Colon (tissue), 2 donors: Measurements from ENCODE around the gene DSPP.

ENCODE experiments used
- FAIRE-seq: peaks from 2 replicates; lab custom pipeline; 2012; peaks lifted over from hg19 to GRCh38; lab: Jason Lieb, UNC
- donor health status: control.
- donor health status: control.

The DSPP gene

GRCh38 chr4:87631668-87632067 lies 23.3 kb downstream of the DSPP start:
- FAIRE-seq = no peak

GRCh38 chr4:87632469-87632868 lies 24.1 kb downstream of the DSPP start:
- FAIRE-seq = no peak

- no peak for FAIRE-seq
Measured at GRCh38 chr4:87633243-87633642, 24.9 kb downstream of the DSPP start.

- no peak for FAIRE-seq
Measured at GRCh38 chr4:87644286-87644685, 36.0 kb downstream of the DSPP start.

- FAIRE-seq = no peak
Measured at GRCh38 chr4:87649980-87650379, 41.7 kb downstream of the DSPP start, which contains the start of gene DMP1. Gene DMP1 (plus strand): TSS chr4:87650280. CDS start chr4:87656493, 6,213 bp downstream.

- FAIRE-seq = no peak
Measured at GRCh38 chr4:87650938-87651337, 42.6 kb downstream of the DSPP start.

GRCh38 chr4:87651941-87652340 lies 43.6 kb downstream of the DSPP start:
- no peak for FAIRE-seq

- no peak for FAIRE-seq
Measured at GRCh38 chr4:87654487-87655044, 46.2 kb downstream of the DSPP start.

- no peak for FAIRE-seq
Measured at GRCh38 chr4:87657525-87657924, 49.2 kb downstream of the DSPP start.

- FAIRE-seq = no peak
Measured at GRCh38 chr4:87659247-87659931, 51.1 kb downstream of the DSPP start.

- no peak for FAIRE-seq
Measured at GRCh38 chr4:87662871-87663270, 54.5 kb downstream of the DSPP start.
